ENCODE data around the gene MARCKSL1. TPM values are rescaled to one million over a fixed set of nuclear protein-coding genes. Genes with fewer than 3 reads are reported as not detected.

MARCKSL1 gene
- total RNA-seq, 2 experiments from 2014 or later: 23.4 to 23.6 TPM

DNA sequence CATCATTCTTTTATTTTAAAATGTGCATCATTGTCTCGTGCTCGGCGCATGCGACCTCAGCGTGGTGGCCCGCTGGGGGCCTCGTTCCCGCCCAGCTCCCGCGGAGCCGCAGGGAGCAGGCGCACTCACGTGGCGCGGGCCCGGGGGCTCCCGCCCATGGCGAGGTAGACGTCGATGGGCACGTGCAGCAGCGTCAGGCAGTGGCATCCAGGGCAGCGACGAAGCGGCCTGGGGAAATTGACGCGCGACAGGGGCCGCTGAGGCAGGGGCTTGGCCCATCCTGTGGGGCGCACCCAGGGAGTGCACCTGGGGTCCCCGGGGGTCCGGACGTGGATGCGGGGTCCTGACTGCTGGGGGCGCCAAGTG is 25.3 kb upstream of the MARCKSL1 start:
- Histone ChIP-seq H3K4me1 (ENCODE audit: insufficient read depth, low read length) (peaks cover 31% of the 10 kb centered on the region), H3K4me3 (ENCODE audit: low read length) (no peak overlapping the region), H3K36me3 (ENCODE audit: insufficient read depth, low read length) (peaks cover 26% of the 10 kb centered on the region), H3K27me3 (ENCODE audit: control insufficient read depth in 1 of 2, insufficient read depth in 2 of 2, low read length in 2 of 2) (peaks cover 0 to 3% of the 10 kb centered on the region in 2 experiments), H3K27ac (ENCODE audit: low read depth in 1 of 2, low read length in 2 of 2) (no peak overlapping the region), H3K9me3 (ENCODE audit: control insufficient read depth in 1 of 2, insufficient read depth in 1 of 2, low read length in 2 of 2) (no peaks in the 10 kb centered on the region)
- Mint-ChIP-seq H3K27me3 (peaks cover 5% of the 10 kb centered on the region), H3K36me3 (ENCODE audit: low read depth) (peaks cover 46% of the 10 kb centered on the region), H3K4me1 (ENCODE audit: low read depth) (peaks cover 21% of the 10 kb centered on the region), H3K27ac (peak overlapping the region; percentile 72), H3K4me3 (peak overlapping the region; percentile 58), H3K9me3 (no peaks in the 10 kb centered on the region)
- ChIA-PET CTCF (no interaction called here), POLR2A (interaction anchor here (1.2 kb wide), 1 partner anchor 11 kb away, joined by 3 read pairs; no protein-coding TSS in a partner anchor)
- intact Hi-C loops (cut with DNase I, micrococcal nuclease): no loop called here
- TF ChIP-seq, protein P1, sequence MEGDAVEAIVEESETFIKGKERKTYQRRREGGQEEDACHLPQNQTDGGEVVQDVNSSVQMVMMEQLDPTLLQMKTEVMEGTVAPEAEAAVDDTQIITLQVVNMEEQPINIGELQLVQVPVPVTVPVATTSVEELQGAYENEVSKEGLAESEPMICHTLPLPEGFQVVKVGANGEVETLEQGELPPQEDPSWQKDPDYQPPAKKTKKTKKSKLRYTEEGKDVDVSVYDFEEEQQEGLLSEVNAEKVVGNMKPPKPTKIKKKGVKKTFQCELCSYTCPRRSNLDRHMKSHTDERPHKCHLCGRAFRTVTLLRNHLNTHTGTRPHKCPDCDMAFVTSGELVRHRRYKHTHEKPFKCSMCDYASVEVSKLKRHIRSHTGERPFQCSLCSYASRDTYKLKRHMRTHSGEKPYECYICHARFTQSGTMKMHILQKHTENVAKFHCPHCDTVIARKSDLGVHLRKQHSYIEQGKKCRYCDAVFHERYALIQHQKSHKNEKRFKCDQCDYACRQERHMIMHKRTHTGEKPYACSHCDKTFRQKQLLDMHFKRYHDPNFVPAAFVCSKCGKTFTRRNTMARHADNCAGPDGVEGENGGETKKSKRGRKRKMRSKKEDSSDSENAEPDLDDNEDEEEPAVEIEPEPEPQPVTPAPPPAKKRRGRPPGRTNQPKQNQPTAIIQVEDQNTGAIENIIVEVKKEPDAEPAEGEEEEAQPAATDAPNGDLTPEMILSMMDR (IDR thresholded peaks at IDR 0.05): no peak
- DNase-seq (no peak), ATAC-seq (ENCODE audit: poor library complexity) (no peak)

- Histone ChIP-seq H3K27me3 (ENCODE audit: control insufficient read depth in 1 of 2, insufficient read depth in 2 of 2, low read length in 2 of 2) (peaks cover 0 to 3% of the 10 kb centered on the region in 2 experiments), H3K36me3 (ENCODE audit: insufficient read depth, low read length) (peaks cover 4% of the 10 kb centered on the region), H3K9me3 (ENCODE audit: control insufficient read depth in 1 of 2, insufficient read depth in 1 of 2, low read length in 2 of 2) (no peaks in the 10 kb centered on the region), H3K4me1 (ENCODE audit: insufficient read depth, low read length) (peaks cover 31% of the 10 kb centered on the region), H3K27ac (ENCODE audit: low read depth in 1 of 2, low read length in 2 of 2) (no peak overlapping the region), H3K4me3 (ENCODE audit: low read length) (no peak overlapping the region)
- no peaks in the 10 kb centered on the region for H3K9me3 Mint-ChIP-seq
- H3K27ac Mint-ChIP-seq: no peak overlapping the region
- peaks cover 26% of the 10 kb centered on the region for H3K36me3 Mint-ChIP-seq (ENCODE audit: low read depth)
- DNase-seq: no peak
- ATAC-seq (ENCODE audit: poor library complexity): no peak
- H3K4me3 Mint-ChIP-seq: peak overlapping the region; percentile 25
- POLR2A ChIA-PET: interaction anchor here (0.6 to 2.1 kb wide), 3 partner anchors 18 to 223 kb away, joined by 4 to 9 read pairs (median 5); partner anchors contain the start of gene BSDC1
- peaks cover 5% of the 10 kb centered on the region for H3K27me3 Mint-ChIP-seq
- intact Hi-C loops (cut with DNase I, micrococcal nuclease): no loop called here
- peaks cover 30% of the 10 kb centered on the region for H3K4me1 Mint-ChIP-seq (ENCODE audit: low read depth)
- CTCF ChIA-PET: interaction anchor here (1.2 to 1.3 kb wide), 2 partner anchors 23 to 143 kb away, joined by 3 read pairs; partner anchors contain the start of gene MARCKSL1
- TF ChIP-seq, protein P1 (IDR thresholded peaks at IDR 0.05): no peak
Observed at GRCh38 chr1:32358435-32358834, 22.4 kb upstream of the MARCKSL1 start.

GRCh38 chr1:32357614-32358013 is 21.6 kb upstream of the MARCKSL1 start:
- Mint-ChIP-seq H3K27ac (no peak overlapping the region), H3K27me3 (peaks cover 5% of the 10 kb centered on the region), H3K4me1 (ENCODE audit: low read depth) (peaks cover 32% of the 10 kb centered on the region), H3K9me3 (no peaks in the 10 kb centered on the region), H3K4me3 (no peak overlapping the region), H3K36me3 (ENCODE audit: low read depth) (peaks cover 18% of the 10 kb centered on the region)
- no peak overlapping the region for H3K4me3 ChIP-seq (ENCODE audit: low read length)
- no peaks in the 10 kb centered on the region for H3K36me3 ChIP-seq (ENCODE audit: insufficient read depth, low read length)
- H3K27ac ChIP-seq (ENCODE audit: low read depth in 1 of 2, low read length in 2 of 2): no peak overlapping the region
- H3K27me3 ChIP-seq (ENCODE audit: control insufficient read depth in 1 of 2, insufficient read depth in 2 of 2, low read length in 2 of 2): peaks cover 0 to 3% of the 10 kb centered on the region in 2 experiments
- ChIA-PET POLR2A (no interaction called here), CTCF (interaction anchor here (1.2 kb wide), 1 partner anchor 22 kb away, joined by 3 read pairs; the partner anchor contains the start of gene MARCKSL1)
- peaks cover 30% of the 10 kb centered on the region for H3K4me1 ChIP-seq (ENCODE audit: insufficient read depth, low read length)
- no peaks in the 10 kb centered on the region for H3K9me3 ChIP-seq (ENCODE audit: control insufficient read depth in 1 of 2, insufficient read depth in 1 of 2, low read length in 2 of 2)
- TF ChIP-seq, protein P1 (IDR thresholded peaks at IDR 0.05): no peak
- ATAC-seq (ENCODE audit: poor library complexity): no peak
- no peak for DNase-seq
- intact Hi-C loops (cut with DNase I, micrococcal nuclease): no loop called here

All from CD4-positive, alpha-beta T cell (primary cell).